ENCODE results near the gene KAT5.
"Not testable (repeated sequence)": the region's sequence is repeated elsewhere in the genome, so short reads cannot be mapped to it uniquely, and the experiment has no call there.

Gene KAT5

GRCh38 chr11:65711785-65712632, at the start of gene KAT5:
Gene KAT5, plus strand, starts transcription at chr11:65712252. Its CDS starts 16 bp downstream, at chr11:65712268.
- DNase-seq (ENCODE audit: low spot score): peak; percentile 94

- peak; percentile 97 for DNase-seq (ENCODE audit: low spot score)
These were observed 49.0 kb upstream of the KAT5 start, which contains the start of gene RELA for GRCh38 chr11:65662799-65663638. Gene RELA, minus strand, starts transcription at chr11:65662916. Its CDS starts 84 bp downstream, at chr11:65662832.

- DNase-seq (ENCODE audit: low spot score): peak; percentile 60
These were observed 48.3 kb upstream of the KAT5 start for GRCh38 chr11:65663639-65664200.

- no peak for DNase-seq (ENCODE audit: low spot score)
These were observed 39.7 kb upstream of the KAT5 start for GRCh38 chr11:65672180-65672860.

- no peak for DNase-seq (ENCODE audit: low spot score)
These were observed 39.1 kb upstream of the KAT5 start for GRCh38 chr11:65672982-65673381.

- no peak for DNase-seq (ENCODE audit: low spot score)
These were observed 31.8 kb upstream of the KAT5 start for GRCh38 chr11:65680192-65680743.

- DNase-seq (ENCODE audit: low spot score): not testable (repeated sequence)
These were observed 28.6 kb upstream of the KAT5 start for GRCh38 chr11:65683480-65683879.

- no peak for DNase-seq (ENCODE audit: low spot score)
These were observed 26.1 kb upstream of the KAT5 start for GRCh38 chr11:65685981-65686380.

GRCh38 chr11:65691847-65692246, 20.2 kb upstream of the KAT5 start:
- DNase-seq (ENCODE audit: low spot score): not testable (repeated sequence)

GRCh38 chr11:65692367-65692766, 19.7 kb upstream of the KAT5 start:
- DNase-seq (ENCODE audit: low spot score): no peak

- DNase-seq (ENCODE audit: low spot score): no peak
These were observed 16.4 kb upstream of the KAT5 start for GRCh38 chr11:65695459-65696241.

- DNase-seq (ENCODE audit: low spot score): no peak
These were observed 15.1 kb upstream of the KAT5 start for GRCh38 chr11:65696802-65697552.

- no peak for DNase-seq (ENCODE audit: low spot score)
These were observed 13.8 kb upstream of the KAT5 start for GRCh38 chr11:65698205-65698604.

GRCh38 chr11:65699306-65699705, 12.7 kb upstream of the KAT5 start:
- no peak for DNase-seq (ENCODE audit: low spot score)

GRCh38 chr11:65700399-65700798, 11.7 kb upstream of the KAT5 start:
- no peak for DNase-seq (ENCODE audit: low spot score)

- no peak for DNase-seq (ENCODE audit: low spot score)
These were observed 10.4 kb upstream of the KAT5 start for GRCh38 chr11:65701686-65702085.

GRCh38 chr11:65703846-65704245, 8.2 kb upstream of the KAT5 start:
- DNase-seq (ENCODE audit: low spot score): no peak

GRCh38 chr11:65706303-65706763, 5.7 kb upstream of the KAT5 start:
- not testable (repeated sequence) for DNase-seq (ENCODE audit: low spot score)

- DNase-seq (ENCODE audit: low spot score): not testable (repeated sequence)
These were observed 5.0 kb upstream of the KAT5 start for GRCh38 chr11:65707002-65707401.

GRCh38 chr11:65708451-65708850, 3.6 kb upstream of the KAT5 start:
- no peak for DNase-seq (ENCODE audit: low spot score)

Data from iPS-NIHi11 (cell line).